Measurements from ENCODE around the gene HUNK. TPM values are rescaled to one million over a fixed set of nuclear protein-coding genes. Genes with fewer than 3 reads are reported as not detected.

The HUNK gene
- total and polyA plus RNA-seq, 2 of the 8 experiments (the other 6 are each of a cell fraction or from before 2014, with no cell fraction given): 1.9 to 10.2 TPM

- CTCF ChIA-PET (ENCODE audit: partially characterized antibody): interaction anchor here (1.0 kb wide), 1 partner anchor 52 kb away, joined by 4 read pairs; no protein-coding TSS in a partner anchor
- H3K23me2 ChIP-seq (ENCODE audit: low read depth, low read length): no peaks in the 10 kb centered on the region
- H3K4me3 ChIP-seq (ENCODE audit: extremely low read depth in 1 of 4, insufficient read depth in 2 of 4, low read depth in 3 of 4, low read length in 4 of 4): no peak overlapping the region
- 88% methylated on average over 3 of the region's 3 CpGs; no CpG with 5 or more reads in 1 of the 2 experiments for WGBS, 2 experiments (ENCODE audit: extremely low coverage in 1 of 2, insufficient coverage in 1 of 2, insufficient read length in 1 of 2, insufficient replicate concordance in 2 of 2, low coverage in 1 of 2, low lambda C conversion rate in 2 of 2, missing lambda C conversion rate in 1 of 2)
- no peak overlapping the region for H3K9ac ChIP-seq (replicated peaks in 1 of 4; ENCODE audit: extremely low read depth in 1 of 4, low read depth in 3 of 4, low read length in 3 of 4)
- H4K5ac ChIP-seq (ENCODE audit: insufficient read length, low read depth, low read length): no peak overlapping the region
- POLR2A ChIA-PET (ENCODE audit: partially characterized antibody): no interaction called here
- no peaks in the 10 kb centered on the region for H3K4me1 ChIP-seq (replicated peaks in 1 of 4; ENCODE audit: control insufficient read depth in 3 of 4, insufficient read depth in 4 of 4, low read length in 3 of 4)
- H2BK15ac ChIP-seq (ENCODE audit: low read length): no peak overlapping the region
- H2AFZ ChIP-seq (ENCODE audit: low read length): no peak overlapping the region
- H4K20me1 ChIP-seq (replicated peaks in 1 of 2; ENCODE audit: control insufficient read depth in 1 of 2, insufficient read depth in 2 of 2, low read length in 2 of 2): no peaks in the 10 kb centered on the region
- H2BK20ac ChIP-seq (ENCODE audit: low read length): no peak overlapping the region
- H3K56ac ChIP-seq (replicated peaks; ENCODE audit: insufficient read length, low read depth, low read length): no peak overlapping the region
- no peaks in the 10 kb centered on the region for H3K9me3 ChIP-seq (ENCODE audit: insufficient read depth in 2 of 2, low read depth in 1 of 2, low read length in 1 of 2)
- no peak for FAIRE-seq
- no peak overlapping the region for H3K14ac ChIP-seq (ENCODE audit: insufficient read length)
- no peak overlapping the region for H2AK5ac ChIP-seq (ENCODE audit: low read depth, low read length)
- H3K18ac ChIP-seq (ENCODE audit: extremely low read depth, low read length): no peak overlapping the region
- H3K27ac ChIP-seq (ENCODE audit: low read depth, low read length): no peak overlapping the region
- H4K8ac ChIP-seq (ENCODE audit: extremely low read depth, insufficient read depth, low read length): no peak overlapping the region
- H4K91ac ChIP-seq (replicated peaks; ENCODE audit: insufficient read length, low read length): no peak overlapping the region
- H3K79me2 ChIP-seq (ENCODE audit: control insufficient read depth in 1 of 2, insufficient read depth in 2 of 2, low read length in 2 of 2): no peaks in the 10 kb centered on the region
- H2BK5ac ChIP-seq (ENCODE audit: low read depth, low read length): no peak overlapping the region
- H3K27me3 ChIP-seq (replicated peaks in 1 of 4; ENCODE audit: control insufficient read depth in 3 of 4, extremely low read depth in 1 of 4, insufficient read depth in 3 of 4, low read length in 3 of 4): no peaks in the 10 kb centered on the region
- no peak for DNase-seq (ENCODE audit: low read depth in 1 of 2, low spot score in 2 of 2)
- H2BK120ac ChIP-seq (replicated peaks; ENCODE audit: low read depth, low read length): no peak overlapping the region
- no peaks in the 10 kb centered on the region for H3K36me3 ChIP-seq (ENCODE audit: control insufficient read depth in 2 of 4, insufficient read depth in 4 of 4, low read length in 3 of 4)
- no peak overlapping the region for H3K23ac ChIP-seq (ENCODE audit: insufficient read length)
- H2BK12ac ChIP-seq (ENCODE audit: low read depth, low read length): no peak overlapping the region
- H3K4ac ChIP-seq (replicated peaks; ENCODE audit: insufficient read length, low read depth, low read length): no peak overlapping the region
- no peaks in the 10 kb centered on the region for H3K79me1 ChIP-seq (ENCODE audit: low read depth, low read length)
- H3K4me2 ChIP-seq (ENCODE audit: insufficient read depth in 1 of 2, low read depth in 2 of 2, low read length in 2 of 2): no peak overlapping the region
These were observed 35.0 kb upstream of the HUNK start for GRCh38 chr21:31837618-31838390.
